NCI-H146 (cell line): ENCODE results near the gene NYAP1.
A peak's percentile ranks its signal among the peaks of the same experiment; 100 is the strongest.
"Not testable (repeated sequence)": the region's sequence is repeated elsewhere in the genome, so short reads cannot be mapped to it uniquely, and the experiment has no call there.

Experiments
- DNase-seq: peaks from one replicate; lab custom pipeline; 2025; lab: John Stamatoyannopoulos, UW

The NYAP1 gene

DNA sequence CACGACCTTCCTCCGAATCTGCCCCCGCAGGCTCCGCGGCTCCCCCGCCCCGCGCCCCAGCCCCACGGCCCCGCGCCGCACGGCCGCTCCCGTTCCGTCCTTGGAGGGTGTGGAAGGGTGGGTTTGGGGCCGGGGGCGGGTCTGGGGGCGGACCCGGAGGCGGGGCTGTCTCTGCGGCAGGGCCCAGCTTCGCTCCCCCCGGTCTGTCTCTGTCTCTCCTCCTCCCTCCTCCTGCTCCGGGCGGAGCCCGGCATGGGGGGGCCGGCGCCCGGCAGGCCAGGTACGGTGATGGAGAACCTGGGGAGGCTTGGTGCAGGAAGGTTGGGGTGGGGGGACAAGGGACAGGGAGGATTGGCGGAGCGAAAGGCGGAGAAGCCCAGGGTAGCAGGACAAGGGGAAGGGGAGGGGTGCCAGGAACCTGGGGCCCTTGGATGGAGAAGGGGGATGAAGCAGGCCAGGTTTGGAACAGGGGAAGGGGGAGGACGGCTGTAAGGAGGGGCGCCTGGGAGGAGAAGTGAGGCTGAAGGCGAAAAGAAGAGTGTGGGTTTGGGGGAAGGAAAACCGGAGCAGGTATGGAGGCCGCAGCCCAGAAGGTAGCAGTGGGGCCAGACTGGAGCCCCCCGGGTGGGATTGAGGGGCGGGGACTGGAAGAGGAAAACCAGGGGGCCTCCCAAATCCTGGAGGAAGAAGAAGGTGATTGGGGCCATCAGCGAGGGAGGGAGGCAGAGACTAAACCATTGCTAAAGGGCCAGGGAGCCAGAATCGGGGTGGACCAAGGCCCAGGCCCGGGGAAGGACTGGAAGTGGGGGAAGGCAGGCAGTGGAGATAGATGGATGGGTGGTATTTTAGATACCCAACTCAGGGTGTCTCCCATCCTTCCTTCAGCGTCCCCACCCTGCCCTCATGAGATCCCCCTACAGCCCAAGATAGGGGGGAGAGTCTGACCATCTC is at the start of gene NYAP1:
TSS of gene NYAP1 (plus strand) at position 206 of the 951 bp plus-strand sequence. CDS start 1,385 bp downstream, outside the sequence.
- DNase-seq = peak; percentile 79

DNA sequence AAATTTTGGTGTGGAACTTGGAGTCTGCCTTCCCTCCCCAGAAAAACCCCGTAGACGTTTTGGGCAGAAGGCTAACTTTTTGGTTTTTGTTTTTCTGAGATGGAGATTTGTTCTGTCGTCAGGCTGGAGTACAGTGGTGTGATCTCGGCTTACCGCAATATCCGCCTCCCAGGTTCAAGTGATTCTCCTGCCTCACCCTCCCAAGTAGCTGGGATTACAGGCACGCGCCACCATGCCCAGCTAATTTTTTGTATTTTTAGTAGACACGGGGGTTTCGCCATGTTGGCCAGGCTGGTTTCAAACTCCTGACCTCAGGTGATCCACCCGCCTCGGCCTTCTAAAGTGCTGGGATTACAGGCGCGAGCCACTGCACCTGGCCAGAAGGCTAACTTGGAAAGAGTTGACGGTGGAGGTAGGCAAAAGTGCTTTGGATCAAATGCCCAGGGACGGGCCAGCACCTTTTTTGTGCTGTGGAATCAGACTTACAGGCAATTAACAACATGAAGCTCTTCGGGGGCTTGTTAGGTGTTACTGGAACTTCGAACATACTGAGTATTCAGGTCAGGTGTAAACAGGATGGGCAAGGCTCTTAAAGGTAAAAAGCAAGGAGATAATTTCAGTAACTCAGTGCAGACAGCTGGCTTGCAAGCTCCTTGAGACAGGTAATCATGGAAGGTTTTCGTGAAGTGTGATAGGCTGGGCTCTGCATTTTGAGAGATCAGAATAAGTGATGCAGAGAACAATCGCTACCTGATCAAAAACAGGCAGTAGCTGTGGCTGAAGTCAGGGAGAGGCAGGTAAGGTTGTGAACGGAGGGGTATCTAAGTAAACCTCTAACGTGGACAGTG is 49.2 kb upstream of the NYAP1 start:
- no peak for DNase-seq

DNA sequence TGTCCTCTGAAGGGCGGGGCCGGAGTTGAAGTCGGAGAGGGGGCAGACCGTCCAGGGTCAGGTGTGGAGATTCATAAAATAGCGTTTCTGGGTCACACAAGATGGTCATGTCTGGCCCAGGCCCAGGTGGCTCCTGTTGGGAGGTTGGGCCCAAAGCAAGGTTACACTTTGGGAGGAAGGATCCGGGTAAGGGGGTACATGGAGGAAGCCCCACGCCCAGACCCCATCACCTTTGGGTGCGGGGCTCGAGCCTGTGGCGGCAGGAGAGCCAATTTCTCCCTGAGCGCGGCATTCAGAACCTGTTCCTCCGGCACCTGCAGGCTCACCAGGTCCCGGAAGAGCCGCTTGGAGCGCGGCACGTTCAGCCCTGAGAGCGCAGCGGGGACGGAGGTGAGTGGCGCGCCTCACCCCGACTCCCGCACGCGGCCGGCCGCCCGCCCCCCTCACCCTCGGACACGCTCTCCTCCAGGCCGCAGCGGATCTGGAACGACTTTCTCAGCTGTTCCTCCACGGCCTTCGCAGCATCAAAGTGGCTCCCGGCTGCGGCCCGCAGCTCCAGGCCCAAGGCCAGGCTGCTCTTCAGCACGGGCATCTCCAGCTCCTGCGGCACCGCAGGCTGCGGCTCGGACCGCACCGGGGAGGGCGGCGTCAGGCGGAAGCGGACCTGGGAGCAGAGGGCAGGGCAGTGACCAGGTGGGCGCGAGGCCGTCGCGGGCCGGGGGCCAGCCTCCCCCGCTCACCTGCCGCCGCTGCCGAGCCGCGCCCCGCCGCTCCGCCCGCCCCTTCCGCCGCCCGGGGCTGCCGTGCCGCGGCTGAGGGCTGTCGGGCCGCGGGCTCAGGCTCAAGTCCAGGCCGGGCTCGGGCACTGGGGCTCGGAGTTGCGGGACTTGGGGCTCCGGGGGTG is 48.1 kb upstream of the NYAP1 start:
- peak; percentile 64 for DNase-seq

DNA sequence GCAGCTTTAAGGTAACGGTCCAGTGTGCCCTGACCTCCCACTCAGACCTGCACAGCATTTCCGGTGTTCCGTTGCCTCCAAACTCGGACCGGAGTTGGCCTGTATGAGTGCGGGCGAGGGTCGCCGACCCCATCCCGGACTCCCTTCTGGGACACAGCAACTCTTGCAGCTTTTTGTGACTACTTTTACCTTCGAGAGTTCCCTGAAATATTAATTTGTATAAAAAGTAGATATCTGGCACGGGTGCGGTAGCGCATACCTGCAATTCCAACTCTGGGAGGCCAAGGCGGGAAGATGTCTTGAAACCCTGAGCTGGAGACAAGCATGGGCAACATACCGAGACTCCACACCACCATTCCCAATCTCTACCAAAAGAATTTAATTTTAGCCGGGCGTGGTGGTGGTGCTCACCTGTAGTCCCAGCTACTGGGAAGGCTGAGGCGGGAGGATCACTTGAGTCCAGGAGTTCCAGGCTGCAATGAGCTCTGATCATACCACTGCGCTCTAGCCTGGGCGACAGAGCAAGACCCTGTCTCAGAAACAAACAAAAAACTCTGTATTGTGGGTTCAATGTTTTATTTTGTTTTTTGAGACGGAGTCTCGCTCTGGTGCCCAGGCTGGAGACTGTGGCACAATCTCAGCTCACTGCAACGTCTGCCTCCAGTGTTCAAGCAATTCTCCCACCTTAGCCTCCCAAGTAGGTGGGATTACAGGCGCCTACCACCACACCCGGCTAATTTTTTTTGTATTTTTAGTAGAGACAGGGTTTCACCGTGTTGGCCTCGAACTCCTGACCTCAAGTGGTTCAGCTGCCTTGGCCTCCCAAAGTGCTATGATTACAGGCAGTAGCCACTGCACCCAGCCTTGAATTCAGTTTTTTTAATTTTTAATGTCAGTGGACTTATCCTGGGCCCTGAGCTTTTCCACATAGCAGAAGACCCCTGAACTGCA is 46.3 kb upstream of the NYAP1 start:
- no peak for DNase-seq

- no peak for DNase-seq
Measured at GRCh38 chr7:100438172-100438571, 45.6 kb upstream of the NYAP1 start.

DNA sequence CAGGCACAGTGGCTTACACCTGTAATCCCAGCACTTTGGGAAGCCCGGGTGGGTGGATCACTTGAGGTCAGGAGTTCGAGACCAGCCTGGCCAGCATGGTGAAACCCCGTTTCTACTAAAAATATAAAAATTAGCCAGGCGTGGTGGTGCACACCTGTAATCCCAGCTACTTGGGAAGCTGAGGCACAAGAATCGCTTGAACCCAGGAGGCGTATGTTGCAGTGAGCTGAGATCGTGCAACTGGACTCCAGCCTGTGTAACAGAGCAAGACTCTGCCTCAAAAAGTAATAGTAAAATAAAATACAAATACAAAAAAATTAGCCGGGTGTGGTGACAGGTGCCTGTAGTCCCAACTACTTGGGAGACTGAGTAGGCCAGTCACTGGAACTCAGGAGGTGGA is 45.0 kb upstream of the NYAP1 start:
- DNase-seq = not testable (repeated sequence)

DNA sequence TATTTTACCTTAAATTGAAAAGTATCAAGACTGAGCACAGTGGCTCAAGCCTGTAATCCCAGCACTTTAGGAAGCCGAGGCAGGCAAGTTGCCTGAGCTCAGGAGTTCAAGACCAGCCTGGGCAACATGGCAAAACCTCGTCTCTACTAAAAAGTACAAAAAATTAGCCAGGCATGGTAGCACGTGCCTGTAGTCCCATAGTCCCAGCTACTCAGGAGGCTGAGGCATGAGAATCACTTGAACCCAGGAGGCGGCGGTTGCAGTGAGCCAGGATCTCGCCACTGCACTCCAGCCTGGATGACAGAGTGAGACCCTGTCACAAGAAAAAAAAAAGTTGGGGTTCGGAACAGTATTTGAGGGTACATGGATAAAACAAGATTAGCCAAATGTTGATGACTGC is 44.5 kb upstream of the NYAP1 start:
- not testable (repeated sequence) for DNase-seq

- no peak for DNase-seq
Measured at GRCh38 chr7:100441641-100442535, 41.8 kb upstream of the NYAP1 start.

DNA sequence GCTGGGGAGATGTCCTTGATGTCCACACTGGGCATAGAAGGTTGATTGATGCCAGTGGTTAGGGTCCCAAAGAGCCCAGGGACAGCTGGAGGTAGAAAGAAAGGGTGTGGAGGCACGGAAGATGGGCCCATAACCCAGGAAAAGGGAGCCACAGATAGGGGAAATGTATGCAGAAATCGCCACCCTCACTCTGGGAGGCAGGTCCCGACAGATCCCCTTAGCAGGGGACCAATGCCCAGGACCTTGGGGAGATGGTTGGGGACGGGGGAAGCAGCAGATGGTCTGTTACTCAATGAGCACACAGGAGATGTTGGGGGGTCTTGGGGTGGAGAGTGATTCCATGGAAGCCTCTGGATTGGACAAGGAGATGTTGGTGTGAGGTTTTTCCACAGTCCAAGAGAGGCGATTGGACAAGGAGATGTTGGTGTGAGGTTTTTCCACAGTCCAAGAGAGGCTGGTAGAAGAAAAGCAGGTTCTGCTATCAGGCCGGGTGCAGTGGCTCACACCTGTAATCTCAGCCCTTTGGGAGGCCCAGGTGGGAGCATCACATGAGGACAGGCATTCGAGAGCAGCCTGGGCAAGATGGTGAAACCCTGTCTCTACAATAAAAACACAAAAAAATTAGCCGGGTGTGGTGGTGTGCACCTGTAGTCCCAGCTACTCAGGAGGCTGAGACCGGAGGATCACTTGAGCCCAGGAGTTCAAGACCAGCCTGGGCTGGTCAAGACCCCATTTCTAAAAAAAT is 40.5 kb upstream of the NYAP1 start:
- DNase-seq = no peak

DNA sequence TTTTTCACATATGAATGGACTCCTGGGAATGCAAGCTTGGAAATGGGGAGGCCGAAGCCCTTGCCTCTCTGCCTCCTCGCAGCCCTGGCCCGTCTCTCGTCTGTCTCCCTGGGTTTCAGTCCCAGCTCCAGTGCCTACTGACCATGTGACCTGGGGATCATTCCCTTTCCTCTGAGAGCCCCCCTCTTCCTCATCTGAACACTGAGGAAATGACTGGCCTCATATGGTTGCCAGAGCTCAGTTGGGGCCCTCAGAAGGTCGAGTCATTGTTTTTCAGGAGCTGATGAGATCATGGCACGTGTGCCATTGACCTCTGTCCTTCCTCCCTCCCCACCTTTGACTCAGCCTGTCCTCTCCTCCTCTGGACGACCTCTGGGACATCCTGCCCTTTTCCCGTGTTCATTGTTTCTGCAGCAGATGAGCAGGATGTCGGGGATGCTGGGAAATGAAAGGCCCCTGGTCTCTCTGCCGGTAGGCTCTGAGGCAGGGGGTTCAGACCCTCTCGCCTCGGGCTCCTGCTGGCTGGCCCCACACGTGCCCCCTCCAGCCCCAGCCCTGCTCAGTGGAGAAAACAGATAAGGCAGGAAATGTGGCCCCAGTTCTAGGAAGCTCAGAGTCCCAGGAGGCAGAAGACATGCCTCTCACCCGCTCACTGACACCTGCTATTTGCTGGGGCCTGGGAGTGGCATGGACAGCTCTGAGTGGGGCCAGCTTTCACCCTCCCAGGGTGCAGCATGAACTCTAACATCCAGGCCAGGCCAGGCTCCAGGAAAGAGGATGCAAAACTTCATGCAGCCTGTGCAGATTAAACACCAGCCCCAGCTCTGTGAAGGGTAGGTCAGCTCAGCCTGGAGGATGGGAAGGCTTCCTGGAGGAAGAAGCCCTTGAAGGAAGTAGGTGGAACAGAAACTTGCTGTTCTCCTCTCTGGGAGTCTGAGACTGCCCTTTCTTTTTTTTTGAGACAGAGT is 39.1 kb upstream of the NYAP1 start:
- no peak for DNase-seq

GRCh38 chr7:100446040-100446439 is 37.7 kb upstream of the NYAP1 start:
- DNase-seq = no peak

GRCh38 chr7:100447363-100447762 is 36.4 kb upstream of the NYAP1 start:
- DNase-seq = not testable (repeated sequence)

- DNase-seq = no peak
Measured at GRCh38 chr7:100449190-100449795, 34.4 kb upstream of the NYAP1 start.

- DNase-seq = no peak
Measured at GRCh38 chr7:100452513-100452912, 31.2 kb upstream of the NYAP1 start.

GRCh38 chr7:100453854-100454253 is 29.9 kb upstream of the NYAP1 start:
- DNase-seq = not testable (repeated sequence)

DNA sequence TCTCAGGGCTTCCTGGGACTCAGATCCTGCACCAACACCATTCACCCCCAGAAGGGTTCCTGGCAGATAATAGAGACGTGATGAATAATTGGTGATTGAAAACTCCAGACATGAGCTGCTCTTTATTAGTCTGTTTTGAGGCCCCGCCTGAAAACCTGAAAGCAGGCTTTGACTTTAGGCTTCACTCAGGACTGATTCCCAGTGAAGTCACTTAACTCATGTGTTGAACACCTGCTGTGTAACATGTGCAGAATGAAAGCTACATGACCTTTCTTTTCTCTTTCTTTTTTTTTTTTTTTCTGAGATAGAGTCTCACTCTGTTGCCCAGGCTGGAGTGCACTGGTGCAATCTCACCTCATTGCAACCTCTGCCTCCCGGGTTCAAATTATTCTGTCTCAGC is 28.5 kb upstream of the NYAP1 start:
- DNase-seq = no peak

DNA sequence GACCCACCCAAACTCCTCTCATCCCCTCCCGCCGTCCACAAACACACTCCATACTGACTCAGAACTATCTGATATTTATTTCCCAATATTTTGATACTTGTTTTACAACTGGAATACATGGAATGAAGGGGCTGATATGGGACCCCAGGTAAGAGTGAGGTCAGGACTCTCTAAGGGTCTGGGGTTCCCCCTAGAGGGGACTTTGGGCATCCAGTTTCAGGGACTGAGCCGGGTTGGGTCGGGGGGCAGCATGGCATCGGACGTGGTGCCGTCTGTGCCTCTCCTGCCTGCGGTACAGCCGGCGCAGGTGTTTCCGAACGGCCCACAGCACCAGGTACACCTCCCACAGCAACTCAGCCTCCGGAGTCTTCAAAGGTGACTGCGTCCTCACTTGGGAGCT is 27.2 kb upstream of the NYAP1 start:
- no peak for DNase-seq
